GM12878 (cell line): ENCODE measurements around the gene MATN1.
A peak's percentile ranks its signal among the peaks of the same experiment; 100 is the strongest.

Experiments used
- BHLHE40 ChIP-seq, 2 experiments: fragments of 450-650 bp in 1 of 2; IDR thresholded peaks; 2 replicates each; pipeline ENCODE4 v1.6.1; 2011 to 2017; ENCODE audit warnings: low read depth in 2 of 2, borderline replicate concordance in 1 of 2, improper control_type of control experiment in 1 of 2, low read length in 1 of 2, mild to moderate bottlenecking in 1 of 2
- EGR1 ChIP-seq, 2 experiments: IDR thresholded peaks; 1 replicate in 1 of 2; 2 replicates in 1 of 2; pipeline ENCODE4 v1.6.1; 2011 to 2012; ENCODE audit warnings: low read depth in 2 of 2, low read length in 2 of 2, borderline replicate concordance in 1 of 2, mild to moderate bottlenecking in 1 of 2, moderate library complexity in 1 of 2
- ETV6 ChIP-seq, 2 experiments: fragments of 450-650 bp in 1 of 2; IDR thresholded peaks in 1 of 2; conservative IDR thresholded peaks in 1 of 2; 2 replicates each; pipeline ENCODE4 v1.6.1; 2014; ENCODE audit warnings: antibody characterized with exemption in 1 of 2, borderline replicate concordance in 1 of 2, low read depth in 1 of 2, mild to moderate bottlenecking in 1 of 2, moderate library complexity in 1 of 2
- MEF2A ChIP-seq: IDR thresholded peaks from 2 replicates; pipeline ENCODE4 v1.6.1; 2011; ENCODE audit warnings: low read depth, mild to moderate bottlenecking, low read length, moderate library complexity; ENCODE audit not compliant: insufficient read depth
- POLR2A ChIP-seq: IDR thresholded peaks from 2 replicates; pipeline ENCODE4 v1.6.1; 2011; ENCODE audit warnings: low read depth, mild to moderate bottlenecking, low read length
- POLR2AphosphoS5 ChIP-seq: IDR thresholded peaks from 2 replicates; pipeline ENCODE4 v1.6.1; 2011; ENCODE audit warnings: mild to moderate bottlenecking, low read length, inconsistent platforms
- RAD21 ChIP-seq: IDR thresholded peaks from 2 replicates; pipeline ENCODE4 v1.6.1; 2011; ENCODE audit warnings: mild to moderate bottlenecking, low read depth, low read length, moderate library complexity; ENCODE audit not compliant: insufficient read depth
- SREBF2 ChIP-seq: IDR thresholded peaks from 2 replicates; pipeline ENCODE4 v1.6.1; 2012; ENCODE audit warnings: mild to moderate bottlenecking, low read length
- ZNF274 ChIP-seq: IDR thresholded peaks from one replicate; pipeline ENCODE4 v1.8.0; 2011; ENCODE audit not compliant: insufficient read length, insufficient read depth
- TF ChIP-seq, protein P1 (sequence below), 3 experiments: IDR thresholded peaks in 2 of 3; conservative IDR thresholded peaks in 1 of 3; 2 replicates each; pipeline ENCODE4 v1.5.1; 2011; ENCODE audit warnings: low read depth in 3 of 3, low read length in 3 of 3, mild to moderate bottlenecking in 3 of 3, control low read depth in 2 of 3, moderate library complexity in 2 of 3, inconsistent platforms in 1 of 3, mixed read lengths in 1 of 3; ENCODE audit not compliant: control insufficient read depth in 2 of 3, insufficient read depth in 1 of 3; ENCODE audit errors: extremely low read depth in 1 of 3

DNA sequence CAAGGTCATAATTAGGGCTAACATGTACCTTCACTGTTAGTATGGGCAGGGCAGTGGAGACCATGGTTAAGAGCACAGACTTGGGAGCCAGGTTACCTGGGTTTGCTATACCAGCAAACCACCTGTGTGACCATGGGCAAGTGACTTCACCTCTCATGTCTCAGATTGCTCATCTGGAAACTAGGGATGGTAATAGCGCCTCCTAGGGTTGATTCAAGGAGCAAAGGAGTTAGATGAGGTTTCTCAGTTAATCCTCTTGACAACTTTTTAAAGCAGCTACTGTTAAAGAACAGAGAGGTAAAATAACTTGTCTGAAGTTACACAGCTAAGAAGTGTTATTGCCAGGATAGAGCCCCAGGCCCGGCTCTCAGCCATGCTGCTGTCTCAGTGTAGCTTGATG lies 790 bp upstream of the MATN1 start:
- TF ChIP-seq POLR2AphosphoS5 (no peak), BHLHE40 (IDR thresholded peaks at IDR 0.05; ENCODE audit: borderline replicate concordance in 1 of 2, low read depth in 2 of 2, low read length in 1 of 2) (no peak), EGR1 (IDR thresholded peaks at IDR 0.05; ENCODE audit: borderline replicate concordance in 1 of 2, low read depth in 2 of 2, low read length in 2 of 2) (no peak), MEF2A (no peak), SREBF2 (no peak), ZNF274 (no peak), POLR2A (no peak), ETV6 (conservative IDR thresholded peaks at IDR 0.05 in 1 of 2, IDR thresholded peaks at IDR 0.05 in 1 of 2; ENCODE audit: borderline replicate concordance in 1 of 2, low read depth in 1 of 2) (no peak), RAD21 (no peak)
- TF ChIP-seq, protein P1, sequence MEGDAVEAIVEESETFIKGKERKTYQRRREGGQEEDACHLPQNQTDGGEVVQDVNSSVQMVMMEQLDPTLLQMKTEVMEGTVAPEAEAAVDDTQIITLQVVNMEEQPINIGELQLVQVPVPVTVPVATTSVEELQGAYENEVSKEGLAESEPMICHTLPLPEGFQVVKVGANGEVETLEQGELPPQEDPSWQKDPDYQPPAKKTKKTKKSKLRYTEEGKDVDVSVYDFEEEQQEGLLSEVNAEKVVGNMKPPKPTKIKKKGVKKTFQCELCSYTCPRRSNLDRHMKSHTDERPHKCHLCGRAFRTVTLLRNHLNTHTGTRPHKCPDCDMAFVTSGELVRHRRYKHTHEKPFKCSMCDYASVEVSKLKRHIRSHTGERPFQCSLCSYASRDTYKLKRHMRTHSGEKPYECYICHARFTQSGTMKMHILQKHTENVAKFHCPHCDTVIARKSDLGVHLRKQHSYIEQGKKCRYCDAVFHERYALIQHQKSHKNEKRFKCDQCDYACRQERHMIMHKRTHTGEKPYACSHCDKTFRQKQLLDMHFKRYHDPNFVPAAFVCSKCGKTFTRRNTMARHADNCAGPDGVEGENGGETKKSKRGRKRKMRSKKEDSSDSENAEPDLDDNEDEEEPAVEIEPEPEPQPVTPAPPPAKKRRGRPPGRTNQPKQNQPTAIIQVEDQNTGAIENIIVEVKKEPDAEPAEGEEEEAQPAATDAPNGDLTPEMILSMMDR (IDR thresholded peaks at IDR 0.05 in 2 of 3, conservative IDR thresholded peaks at IDR 0.05 in 1 of 3; ENCODE audit: control insufficient read depth in 2 of 3, extremely low read depth in 1 of 3, insufficient read depth in 1 of 3, low read depth in 3 of 3, low read length in 3 of 3), result peak in 2 of 3 experiments; percentile 15 to 51; a peak in 4 of 6 replicates
